Liver (tissue), 9 donors: ENCODE measurements around the gene XYLT2. TPM values are rescaled to one million over a fixed set of nuclear protein-coding genes. Genes with fewer than 3 reads are reported as not detected.

Experiments
- DNase-seq: peaks from one replicate; pipeline ENCODE4 v3.0.0-alpha.2; 2017; ENCODE audit warnings: low spot score
- H3K27ac ChIP-seq, 2 donors: one replicate each; pipeline ENCODE4 v1.7.0; 2013; ENCODE audit warnings: inconsistent platforms in 2 of 2, low read length in 2 of 2, control low read depth in 1 of 2, low read depth in 1 of 2, mild to moderate bottlenecking in 1 of 2
- H3K27me3 ChIP-seq, 4 donors: one replicate each; pipeline versions ENCODE4 v1.6.1 to v1.7.0; 2013; ENCODE audit warnings: low read length in 3 of 4, inconsistent platforms in 1 of 4, mild to moderate bottlenecking in 1 of 4, moderate library complexity in 1 of 4; ENCODE audit not compliant: control insufficient read depth in 4 of 4, insufficient read depth in 4 of 4
- H3K36me3 ChIP-seq, 4 donors: one replicate each; pipeline versions ENCODE4 v1.6.1 to v1.7.0; 2013; ENCODE audit warnings: low read length in 3 of 4, mild to moderate bottlenecking in 3 of 4, low read depth in 1 of 4, moderate library complexity in 1 of 4; ENCODE audit not compliant: control insufficient read depth in 4 of 4, insufficient read depth in 3 of 4
- H3K4me1 ChIP-seq, 4 donors: one replicate each; pipeline versions ENCODE4 v1.6.1 to v1.7.0; 2013; ENCODE audit warnings: low read length in 3 of 4, mild to moderate bottlenecking in 3 of 4, moderate library complexity in 1 of 4; ENCODE audit not compliant: control insufficient read depth in 4 of 4, insufficient read depth in 4 of 4
- H3K4me3 ChIP-seq, 3 donors: one replicate each; pipeline versions ENCODE4 v1.6.1 to v1.7.0; 2013; ENCODE audit warnings: low read length in 3 of 3, control low read depth in 1 of 3, low read depth in 1 of 3, mild to moderate bottlenecking in 1 of 3
- H3K9ac ChIP-seq, 2 donors: one replicate each; pipeline ENCODE4 v1.7.0; 2013; ENCODE audit warnings: low read length in 2 of 2, mild to moderate bottlenecking in 2 of 2, moderate library complexity in 2 of 2, control low read depth in 1 of 2, low read depth in 1 of 2
- H3K9me3 ChIP-seq, 4 donors: one replicate each; pipeline versions ENCODE4 v1.6.1 to v1.7.0; 2013; ENCODE audit warnings: low read length in 3 of 4; ENCODE audit not compliant: control insufficient read depth in 4 of 4
- ATF3 ChIP-seq: IDR thresholded peaks from 2 replicates; pipeline ENCODE4 v1.6.1; 2016; ENCODE audit warnings: antibody characterized with exemption
- CTCF ChIP-seq: fragments of 150-350 bp; IDR thresholded peaks from 2 replicates; pipeline ENCODE4 v1.5.1; 2017; ENCODE audit warnings: improper control_type of control experiment, low read depth, low read length; ENCODE audit not compliant: missing input control
- EGR1 ChIP-seq, 2 donors: IDR thresholded peaks; 2 replicates each; pipeline ENCODE4 v1.6.1; 2016 to 2018; ENCODE audit warnings: antibody characterized with exemption in 2 of 2, low read depth in 2 of 2
- FOXA1 ChIP-seq: IDR thresholded peaks from 2 replicates; pipeline ENCODE4 v1.6.1; 2016; ENCODE audit warnings: antibody characterized with exemption
- GABPA ChIP-seq, 2 donors: IDR thresholded peaks in 1 of 2; conservative IDR thresholded peaks in 1 of 2; 2 replicates each; pipeline ENCODE4 v1.6.1; 2016; ENCODE audit warnings: antibody characterized with exemption in 2 of 2, mild to moderate bottlenecking in 1 of 2, moderate library complexity in 1 of 2
- HNF4A ChIP-seq, 2 donors: conservative IDR thresholded peaks; 2 replicates each; pipeline ENCODE4 v1.6.1; 2016; ENCODE audit warnings: antibody characterized with exemption in 2 of 2, mild to moderate bottlenecking in 2 of 2
- HNF4G ChIP-seq: IDR thresholded peaks from 2 replicates; pipeline ENCODE4 v1.6.1; 2016; ENCODE audit warnings: antibody characterized with exemption
- JUND ChIP-seq, 2 donors: IDR thresholded peaks; 2 replicates each; pipeline ENCODE4 v1.6.1; 2016; ENCODE audit warnings: antibody characterized with exemption in 2 of 2
- NR2F2 ChIP-seq: IDR thresholded peaks from 2 replicates; pipeline ENCODE4 v1.6.1; 2016; ENCODE audit warnings: antibody characterized with exemption
- RAD21 ChIP-seq, 2 donors: IDR thresholded peaks; 2 replicates each; pipeline ENCODE4 v1.6.1; 2016; ENCODE audit warnings: antibody characterized with exemption in 2 of 2, mild to moderate bottlenecking in 2 of 2
- SP1 ChIP-seq: IDR thresholded peaks from 2 replicates; pipeline ENCODE4 v1.6.1; 2018; ENCODE audit warnings: antibody characterized with exemption, mild to moderate bottlenecking
- TAF1 ChIP-seq: conservative IDR thresholded peaks from 2 replicates; pipeline ENCODE4 v1.6.1; 2016; ENCODE audit warnings: antibody characterized with exemption, mild to moderate bottlenecking
- WGBS: extraction: QIAGEN DNeasy Blood & Tissue Kit; methylation state at CpG from one replicate; pipeline ENCODE4 v1.1.7; 2013; 5-methylcytosine and 5-hydroxymethylcytosine counted together
- polyA plus RNA-seq, 2 donors: library from polyadenylated mRNA; stranded (reverse) in 1 of 2; unstranded in 1 of 2; fragments of 200-250 nt in 1 of 2; fragments of >200 nt in 1 of 2; fragmentation: Nextera tagmentation in 1 of 2; extraction: Ambion mirVana in 1 of 2; gene quantifications; one replicate each; pipeline versions ENCODE4 v1.2.1 to v1.2.3, GENCODE V29; 2013 to 2015
- total RNA-seq, 2 donors: library from RNA; depleted of rRNA; stranded (reverse); fragments of >200 nt; gene quantifications; one replicate each; pipeline ENCODE4 v1.2.3, GENCODE V29; 2014
- TF ChIP-seq, protein P1 (sequence below): IDR thresholded peaks from 2 replicates; pipeline ENCODE4 v1.6.1; 2016; ENCODE audit warnings: antibody characterized with exemption, mild to moderate bottlenecking
- TF ChIP-seq, protein P2 (sequence below): IDR thresholded peaks from 2 replicates; pipeline ENCODE4 v1.6.1; 2016; ENCODE audit warnings: antibody characterized with exemption
- TF ChIP-seq, protein P3 (sequence below): IDR thresholded peaks from 2 replicates; pipeline ENCODE4 v1.6.1; 2016; ENCODE audit warnings: antibody characterized with exemption
- donor health status: healthy.
- donor health status: healthy.
- donor health status: healthy.
- donor health status: healthy.
- donor health status: healthy.

Gene XYLT2
- total and polyA plus RNA-seq, 4 donors: 5.3 to 11.3 (median 8.2) TPM

DNA sequence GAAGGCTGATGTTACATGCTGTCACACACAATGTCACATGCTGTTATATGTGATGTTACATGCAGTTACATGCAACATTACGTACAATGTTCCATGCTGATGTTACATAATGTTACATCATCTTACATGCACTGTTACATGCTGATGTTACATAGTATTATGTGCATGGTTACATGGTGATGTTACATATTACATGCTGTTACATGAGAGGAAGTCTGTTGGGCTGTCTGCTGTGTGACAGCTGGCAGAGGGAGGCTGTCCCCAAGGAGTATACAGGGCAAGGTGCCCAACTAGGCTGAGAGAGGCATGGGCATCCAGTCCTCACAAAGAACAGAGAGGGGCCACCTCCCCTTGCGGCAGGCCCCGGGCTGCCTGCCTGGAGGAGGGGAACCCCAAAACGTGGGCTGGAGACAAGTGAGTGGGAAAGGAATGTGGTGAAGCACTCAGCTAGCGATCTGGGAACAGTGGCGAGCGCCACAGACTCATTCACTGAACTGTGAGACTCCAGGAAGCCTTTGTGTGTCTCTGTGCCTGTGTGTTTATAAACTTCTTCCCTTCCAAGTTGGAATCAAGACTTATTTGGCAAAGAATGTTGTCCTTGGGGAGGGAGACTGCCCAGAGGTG lies 41.0 kb upstream of the XYLT2 start:
- Histone ChIP-seq H3K9ac (no peak overlapping the region), H3K4me1 (no peaks in the 10 kb centered on the region), H3K36me3 (no peaks in the 10 kb centered on the region), H3K4me3 (no peak overlapping the region), H3K27me3 (no peaks in the 10 kb centered on the region), H3K27ac (no peak overlapping the region), H3K9me3 (no peaks in the 10 kb centered on the region)
- no peak for DNase-seq
- 63% methylated on average over 7 of the region's 7 CpGs for WGBS
- TF ChIP-seq HNF4G (no peak), NR2F2 (no peak)
- TF ChIP-seq, protein P1, sequence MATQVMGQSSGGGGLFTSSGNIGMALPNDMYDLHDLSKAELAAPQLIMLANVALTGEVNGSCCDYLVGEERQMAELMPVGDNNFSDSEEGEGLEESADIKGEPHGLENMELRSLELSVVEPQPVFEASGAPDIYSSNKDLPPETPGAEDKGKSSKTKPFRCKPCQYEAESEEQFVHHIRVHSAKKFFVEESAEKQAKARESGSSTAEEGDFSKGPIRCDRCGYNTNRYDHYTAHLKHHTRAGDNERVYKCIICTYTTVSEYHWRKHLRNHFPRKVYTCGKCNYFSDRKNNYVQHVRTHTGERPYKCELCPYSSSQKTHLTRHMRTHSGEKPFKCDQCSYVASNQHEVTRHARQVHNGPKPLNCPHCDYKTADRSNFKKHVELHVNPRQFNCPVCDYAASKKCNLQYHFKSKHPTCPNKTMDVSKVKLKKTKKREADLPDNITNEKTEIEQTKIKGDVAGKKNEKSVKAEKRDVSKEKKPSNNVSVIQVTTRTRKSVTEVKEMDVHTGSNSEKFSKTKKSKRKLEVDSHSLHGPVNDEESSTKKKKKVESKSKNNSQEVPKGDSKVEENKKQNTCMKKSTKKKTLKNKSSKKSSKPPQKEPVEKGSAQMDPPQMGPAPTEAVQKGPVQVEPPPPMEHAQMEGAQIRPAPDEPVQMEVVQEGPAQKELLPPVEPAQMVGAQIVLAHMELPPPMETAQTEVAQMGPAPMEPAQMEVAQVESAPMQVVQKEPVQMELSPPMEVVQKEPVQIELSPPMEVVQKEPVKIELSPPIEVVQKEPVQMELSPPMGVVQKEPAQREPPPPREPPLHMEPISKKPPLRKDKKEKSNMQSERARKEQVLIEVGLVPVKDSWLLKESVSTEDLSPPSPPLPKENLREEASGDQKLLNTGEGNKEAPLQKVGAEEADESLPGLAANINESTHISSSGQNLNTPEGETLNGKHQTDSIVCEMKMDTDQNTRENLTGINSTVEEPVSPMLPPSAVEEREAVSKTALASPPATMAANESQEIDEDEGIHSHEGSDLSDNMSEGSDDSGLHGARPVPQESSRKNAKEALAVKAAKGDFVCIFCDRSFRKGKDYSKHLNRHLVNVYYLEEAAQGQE: no peak

- WGBS: 94% methylated on average over 4 of the region's 4 CpGs
- Histone ChIP-seq H3K9me3 (no peaks in the 10 kb centered on the region), H3K4me3 (no peak overlapping the region), H3K36me3 (no peaks in the 10 kb centered on the region), H3K27ac (no peak overlapping the region), H3K9ac (no peak overlapping the region), H3K4me1 (no peaks in the 10 kb centered on the region), H3K27me3 (no peaks in the 10 kb centered on the region)
- DNase-seq: no peak
- TF ChIP-seq GABPA (IDR thresholded peaks at IDR 0.05 in 1 of 2, conservative IDR thresholded peaks at IDR 0.05 in 1 of 2): no peak
- TF ChIP-seq EGR1 (IDR thresholded peaks at IDR 0.05; ENCODE audit: low read depth in 2 of 2): no peak
- TF ChIP-seq CTCF: no peak
- no peak for TF ChIP-seq ATF3
- TF ChIP-seq RAD21 (IDR thresholded peaks at IDR 0.05): no peak
- TF ChIP-seq, protein P2, sequence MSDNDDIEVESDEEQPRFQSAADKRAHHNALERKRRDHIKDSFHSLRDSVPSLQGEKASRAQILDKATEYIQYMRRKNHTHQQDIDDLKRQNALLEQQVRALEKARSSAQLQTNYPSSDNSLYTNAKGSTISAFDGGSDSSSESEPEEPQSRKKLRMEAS: no peak
- TF ChIP-seq NR2F2: no peak
Measured at GRCh38 chr17:50307654-50308053, 38.3 kb upstream of the XYLT2 start.

DNA sequence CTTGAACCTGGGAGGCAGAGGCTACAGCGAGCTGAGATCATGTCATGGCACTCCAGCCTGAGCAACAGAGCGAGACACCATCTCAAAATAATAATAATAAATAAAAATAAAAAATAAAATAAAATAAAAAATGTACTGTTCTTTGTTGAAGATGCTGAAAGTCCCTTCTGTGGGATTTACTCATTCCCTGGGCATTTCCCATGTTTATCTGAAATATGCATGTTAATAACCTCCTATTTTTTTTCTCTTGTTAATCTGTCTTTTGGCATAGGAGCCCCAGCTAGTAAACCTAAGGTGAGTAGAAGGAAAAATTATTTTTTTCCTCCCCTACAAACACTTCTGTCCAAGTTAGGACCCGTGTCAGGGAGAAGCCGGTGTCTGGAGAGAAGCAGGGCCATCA lies 37.3 kb upstream of the XYLT2 start:
- Histone ChIP-seq H3K4me1 (no peaks in the 10 kb centered on the region), H3K4me3 (no peak overlapping the region), H3K9me3 (no peaks in the 10 kb centered on the region), H3K27ac (no peak overlapping the region), H3K27me3 (no peaks in the 10 kb centered on the region), H3K9ac (no peak overlapping the region), H3K36me3 (no peaks in the 10 kb centered on the region)
- 90% methylated on average over 4 of the region's 4 CpGs for WGBS
- no peak for DNase-seq
- TF ChIP-seq, protein P3, sequence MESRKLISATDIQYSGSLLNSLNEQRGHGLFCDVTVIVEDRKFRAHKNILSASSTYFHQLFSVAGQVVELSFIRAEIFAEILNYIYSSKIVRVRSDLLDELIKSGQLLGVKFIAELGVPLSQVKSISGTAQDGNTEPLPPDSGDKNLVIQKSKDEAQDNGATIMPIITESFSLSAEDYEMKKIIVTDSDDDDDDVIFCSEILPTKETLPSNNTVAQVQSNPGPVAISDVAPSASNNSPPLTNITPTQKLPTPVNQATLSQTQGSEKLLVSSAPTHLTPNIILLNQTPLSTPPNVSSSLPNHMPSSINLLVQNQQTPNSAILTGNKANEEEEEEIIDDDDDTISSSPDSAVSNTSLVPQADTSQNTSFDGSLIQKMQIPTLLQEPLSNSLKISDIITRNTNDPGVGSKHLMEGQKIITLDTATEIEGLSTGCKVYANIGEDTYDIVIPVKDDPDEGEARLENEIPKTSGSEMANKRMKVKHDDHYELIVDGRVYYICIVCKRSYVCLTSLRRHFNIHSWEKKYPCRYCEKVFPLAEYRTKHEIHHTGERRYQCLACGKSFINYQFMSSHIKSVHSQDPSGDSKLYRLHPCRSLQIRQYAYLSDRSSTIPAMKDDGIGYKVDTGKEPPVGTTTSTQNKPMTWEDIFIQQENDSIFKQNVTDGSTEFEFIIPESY: no peak
- TF ChIP-seq RAD21 (IDR thresholded peaks at IDR 0.05) (no peak), FOXA1 (no peak), TAF1 (no peak), HNF4A (conservative IDR thresholded peaks at IDR 0.05) (no peak), JUND (IDR thresholded peaks at IDR 0.05) (no peak), SP1 (no peak)
